ACC112 (cell line): ENCODE results near the gene POC5.

Experiments
- H2AFZ ChIP-seq: fragments of 200-600 bp; sonication (generic); one replicate; pipeline ENCODE4 v1.6.0; 2017; ENCODE audit warnings: antibody characterized with exemption, low read length; ENCODE audit not compliant: unreplicated experiment
- H3K27ac ChIP-seq: fragments of 200-600 bp; sonication (generic); 2 replicates; pipeline ENCODE4 v1.5.1; 2014; ENCODE audit warnings: low read depth, mild to moderate bottlenecking, antibody characterized with exemption, low read length, moderate library complexity
- H3K27me3 ChIP-seq: fragments of 200-600 bp; sonication (generic); 2 replicates; pipeline ENCODE4 v1.6.1; 2014; ENCODE audit warnings: mild to moderate bottlenecking, antibody characterized with exemption, low read length, moderate library complexity, mixed read lengths; ENCODE audit not compliant: insufficient read depth
- H3K36me3 ChIP-seq: fragments of 200-600 bp; sonication (generic); 2 replicates; pipeline ENCODE4 v1.6.1; 2016; ENCODE audit warnings: mild to moderate bottlenecking, antibody characterized with exemption, low read length, moderate library complexity, mixed read lengths; ENCODE audit not compliant: insufficient read depth
- H3K4me1 ChIP-seq: fragments of 200-600 bp; sonication (generic); one replicate; pipeline ENCODE4 v1.6.1; 2016; ENCODE audit warnings: low read length, mixed read lengths; ENCODE audit not compliant: insufficient read depth, unreplicated experiment, control insufficient read depth
- H3K4me3 ChIP-seq: fragments of 200-600 bp; sonication (generic); 2 replicates; pipeline ENCODE4 v1.5.1; 2014; ENCODE audit warnings: mild to moderate bottlenecking, low read depth, low read length
- H3K79me2 ChIP-seq: fragments of 200-600 bp; sonication (generic); one replicate; pipeline ENCODE4 v1.6.0; 2016; ENCODE audit warnings: low read length; ENCODE audit not compliant: control insufficient read depth, unreplicated experiment, insufficient read depth

The POC5 gene

GRCh38 chr5:75677607-75678006, 39.6 kb downstream of the POC5 start:
- Histone ChIP-seq H3K27me3 (no peaks in the 10 kb centered on the region), H3K27ac (no peak overlapping the region), H2AFZ (no peak overlapping the region), H3K79me2 (no peaks in the 10 kb centered on the region), H3K4me1 (peaks cover 9% of the 10 kb centered on the region), H3K36me3 (no peaks in the 10 kb centered on the region), H3K4me3 (no peak overlapping the region)

DNA sequence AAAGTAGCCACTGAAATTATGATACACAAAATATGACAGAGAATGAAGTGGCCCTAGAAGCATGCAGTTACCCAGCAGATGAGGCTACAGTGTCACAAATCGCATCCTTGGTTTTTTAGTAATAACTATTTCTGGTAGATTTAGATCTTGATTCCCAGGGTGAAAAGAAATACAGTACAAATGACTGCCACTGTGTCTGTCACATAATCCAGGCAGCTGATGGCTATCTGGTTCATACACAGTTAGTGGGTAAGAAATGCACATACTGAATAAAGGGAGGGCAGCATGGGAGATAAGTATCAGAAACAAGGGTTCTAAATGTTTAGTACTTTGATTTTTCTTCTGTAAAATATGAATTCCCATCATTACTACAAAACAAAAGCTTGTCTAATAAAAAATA, 41.5 kb downstream of the POC5 start:
- Histone ChIP-seq H3K4me1 (peaks cover 25% of the 10 kb centered on the region), H3K79me2 (no peaks in the 10 kb centered on the region), H3K27ac (no peak overlapping the region), H3K4me3 (no peak overlapping the region), H2AFZ (no peak overlapping the region), H3K27me3 (no peaks in the 10 kb centered on the region), H3K36me3 (no peaks in the 10 kb centered on the region)

- Histone ChIP-seq H3K4me3 (no peak overlapping the region), H3K79me2 (no peaks in the 10 kb centered on the region), H2AFZ (no peak overlapping the region), H3K4me1 (peaks cover 46% of the 10 kb centered on the region), H3K36me3 (no peaks in the 10 kb centered on the region), H3K27me3 (no peaks in the 10 kb centered on the region), H3K27ac (peak overlapping the region; percentile 73; the same call in 1 of the 2 replicates)
Measured at GRCh38 chr5:75672616-75673015, 44.6 kb downstream of the POC5 start.

DNA sequence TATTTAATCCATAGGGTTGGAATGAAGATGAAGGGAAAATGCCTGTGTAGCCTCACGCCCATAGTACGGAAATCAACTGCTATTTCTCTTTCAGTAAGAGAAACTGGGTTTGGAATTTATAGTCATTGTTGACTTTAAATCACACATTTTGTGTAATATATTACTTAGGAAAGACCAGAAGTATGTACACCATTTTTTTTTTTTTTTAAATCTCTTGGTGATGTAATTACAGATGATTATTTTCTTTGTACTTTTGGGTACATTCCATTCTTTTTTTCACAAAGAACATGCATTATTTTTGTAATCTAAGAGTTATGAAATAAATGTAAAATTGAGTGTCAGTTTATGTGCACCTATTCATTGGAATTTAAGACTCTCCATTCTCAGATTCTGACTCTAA, 45.7 kb downstream of the POC5 start:
- no peak overlapping the region for H2AFZ ChIP-seq
- H3K27me3 ChIP-seq, result no peaks in the 10 kb centered on the region
- no peaks in the 10 kb centered on the region for H3K36me3 ChIP-seq
- H3K27ac ChIP-seq, result peak overlapping the region; percentile 73
- H3K4me3 ChIP-seq, result peak overlapping the region; percentile 5; the same call in 1 of the 2 replicates
- H3K79me2 ChIP-seq, result no peaks in the 10 kb centered on the region
- peaks cover 46% of the 10 kb centered on the region for H3K4me1 ChIP-seq

DNA sequence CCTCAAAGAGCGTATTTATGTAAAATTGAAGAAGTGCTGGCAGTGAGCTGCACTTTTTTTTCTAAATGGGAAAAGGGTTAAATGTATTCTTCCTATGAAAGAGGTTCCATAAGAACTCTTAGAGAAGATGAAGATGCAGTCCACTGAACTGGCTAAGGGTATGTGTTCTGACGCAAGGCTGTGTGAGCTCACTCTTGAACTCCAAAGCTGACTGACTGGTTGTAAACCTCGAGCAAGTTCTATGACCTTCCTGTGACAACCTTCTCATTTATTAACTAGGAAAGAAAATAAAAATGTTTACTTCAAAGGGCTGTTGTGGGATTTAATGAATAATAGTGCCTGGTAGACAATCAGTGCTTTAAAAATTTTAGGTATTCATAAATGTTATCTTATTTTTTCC, 46.7 kb downstream of the POC5 start:
- H2AFZ ChIP-seq, result no peak overlapping the region
- H3K79me2 ChIP-seq, result no peaks in the 10 kb centered on the region
- peak overlapping the region; percentile 73; the same call in 1 of the 2 replicates for H3K27ac ChIP-seq
- H3K4me3 ChIP-seq, result no peak overlapping the region
- H3K27me3 ChIP-seq, result no peaks in the 10 kb centered on the region
- no peaks in the 10 kb centered on the region for H3K36me3 ChIP-seq
- H3K4me1 ChIP-seq, result peaks cover 46% of the 10 kb centered on the region

GRCh38 chr5:75668977-75669689, 48.1 kb downstream of the POC5 start:
- Histone ChIP-seq H2AFZ (no peak overlapping the region), H3K79me2 (no peaks in the 10 kb centered on the region), H3K27me3 (no peaks in the 10 kb centered on the region), H3K4me3 (no peak overlapping the region), H3K36me3 (no peaks in the 10 kb centered on the region), H3K27ac (no peak overlapping the region), H3K4me1 (peaks cover 46% of the 10 kb centered on the region)

DNA sequence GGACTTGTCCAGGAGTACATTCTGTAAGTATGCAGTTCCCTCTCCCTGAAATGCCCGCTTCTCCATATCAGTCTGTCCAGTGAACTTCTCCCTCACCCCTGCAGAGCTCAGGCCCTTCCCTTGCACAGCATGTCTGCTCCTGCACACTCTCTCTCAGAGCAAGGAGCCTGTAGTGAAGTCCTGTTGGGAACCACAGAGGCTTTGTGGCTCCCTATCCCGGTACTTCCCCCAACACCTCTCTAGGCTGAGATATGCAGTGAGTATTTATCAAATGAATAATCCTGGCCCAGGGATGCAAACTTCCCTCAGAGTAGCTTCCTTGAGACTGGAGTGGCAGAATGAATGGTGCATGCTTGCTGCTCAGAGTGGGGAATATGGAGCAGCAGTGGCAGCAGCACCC, 48.8 kb downstream of the POC5 start:
- Histone ChIP-seq H2AFZ (no peak overlapping the region), H3K36me3 (no peaks in the 10 kb centered on the region), H3K4me3 (no peak overlapping the region)

DNA sequence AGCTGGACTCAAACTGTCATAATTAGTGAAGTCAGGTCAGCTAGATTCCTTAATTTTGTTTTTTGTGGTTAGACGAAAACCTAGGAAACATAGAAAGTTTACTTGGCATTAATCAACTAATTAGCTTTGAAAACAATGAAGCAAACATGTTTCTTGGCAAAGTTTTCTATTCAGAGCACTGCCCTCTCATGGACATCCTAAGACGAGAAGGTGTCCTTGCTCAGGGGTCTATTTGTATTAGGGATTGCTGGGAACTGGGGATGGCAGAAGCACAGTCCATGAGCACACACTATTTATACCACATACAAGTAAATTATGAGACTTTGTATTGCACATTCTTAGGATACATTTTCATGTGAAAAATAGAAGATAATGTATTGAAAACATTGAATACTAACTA, 49.7 kb downstream of the POC5 start:
- H3K4me1 ChIP-seq, result peaks cover 42% of the 10 kb centered on the region

More for the DNA sequence above, 48.8 kb downstream of the POC5 start:
- Histone ChIP-seq H3K27ac (no peak overlapping the region), H3K4me1 (peaks cover 46% of the 10 kb centered on the region), H3K79me2 (no peaks in the 10 kb centered on the region), H3K27me3 (no peaks in the 10 kb centered on the region)

DNA sequence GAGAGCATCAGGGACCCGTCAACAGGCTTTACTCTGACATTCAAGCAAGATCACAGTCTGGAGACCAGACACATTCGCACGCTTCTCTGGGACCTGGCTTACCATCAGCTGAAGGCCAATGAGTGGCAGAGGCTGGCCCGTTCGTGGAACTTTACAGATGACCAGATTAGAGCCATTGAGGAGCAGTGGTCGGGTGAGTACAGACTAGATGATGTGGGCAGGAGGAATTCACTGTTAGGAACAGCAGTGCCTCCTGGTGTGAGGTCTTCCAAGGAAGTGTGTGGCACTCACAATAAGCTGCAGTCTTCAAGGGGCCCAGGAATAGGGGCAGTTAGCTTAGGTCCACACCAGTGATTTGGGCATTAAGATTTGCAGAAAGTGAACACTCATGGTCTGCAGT, 50.4 kb downstream of the POC5 start:
- Histone ChIP-seq H3K4me3 (no peak overlapping the region), H3K4me1 (peaks cover 34% of the 10 kb centered on the region), H2AFZ (no peak overlapping the region), H3K79me2 (no peaks in the 10 kb centered on the region), H3K36me3 (no peaks in the 10 kb centered on the region), H3K27me3 (no peaks in the 10 kb centered on the region), H3K27ac (no peak overlapping the region)

More for the DNA sequence above, 49.7 kb downstream of the POC5 start:
- no peaks in the 10 kb centered on the region for H3K27me3 ChIP-seq
- H3K79me2 ChIP-seq, result no peaks in the 10 kb centered on the region
- H3K27ac ChIP-seq, result no peak overlapping the region
- no peak overlapping the region for H2AFZ ChIP-seq
- no peak overlapping the region for H3K4me3 ChIP-seq
- no peaks in the 10 kb centered on the region for H3K36me3 ChIP-seq

GRCh38 chr5:75664979-75665378, 52.3 kb downstream of the POC5 start:
- peaks cover 16% of the 10 kb centered on the region for H3K4me1 ChIP-seq
- H3K36me3 ChIP-seq, result no peaks in the 10 kb centered on the region
- H2AFZ ChIP-seq, result no peak overlapping the region
- no peak overlapping the region for H3K27ac ChIP-seq
- no peak overlapping the region for H3K4me3 ChIP-seq
- H3K79me2 ChIP-seq, result no peaks in the 10 kb centered on the region
- no peaks in the 10 kb centered on the region for H3K27me3 ChIP-seq

DNA sequence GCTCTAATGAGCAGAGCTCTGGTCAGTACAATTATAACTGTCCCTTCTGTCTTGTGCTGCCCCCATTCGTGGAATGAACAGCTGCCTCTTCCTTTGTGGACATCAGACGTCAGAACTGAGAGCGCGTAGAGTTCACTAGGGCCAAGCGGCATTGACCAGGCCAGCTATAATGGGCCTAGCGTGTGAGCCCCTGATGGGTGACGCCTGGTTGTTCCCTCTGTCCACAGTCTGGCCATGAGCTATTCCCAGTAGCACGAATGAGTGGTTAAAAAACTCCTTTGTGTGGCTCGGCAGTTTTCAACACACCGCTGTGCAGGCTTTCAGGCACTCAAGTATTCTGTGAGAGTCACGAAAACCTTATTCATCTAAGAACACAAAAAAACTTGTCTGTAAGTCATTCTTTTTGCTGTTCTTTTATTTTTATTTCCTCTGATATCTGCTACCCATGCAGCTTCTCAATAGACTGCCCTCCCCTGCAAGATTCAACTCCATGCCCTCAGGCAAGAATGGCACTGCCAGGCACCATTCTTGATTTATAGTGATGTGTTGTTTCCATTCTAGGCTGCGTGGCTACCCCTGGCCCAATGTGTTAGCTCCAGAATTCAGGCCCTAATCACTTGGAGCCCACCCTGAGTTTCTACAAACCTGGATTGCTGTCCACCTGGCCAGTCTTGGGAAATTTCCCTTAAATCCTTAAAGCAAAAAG, 53.5 kb downstream of the POC5 start:
- H2AFZ ChIP-seq, result no peak overlapping the region
- H3K27ac ChIP-seq, result no peak overlapping the region
- H3K36me3 ChIP-seq, result no peaks in the 10 kb centered on the region
- no peak overlapping the region for H3K4me3 ChIP-seq
- peaks cover 4% of the 10 kb centered on the region for H3K4me1 ChIP-seq
- H3K27me3 ChIP-seq, result no peaks in the 10 kb centered on the region
- no peaks in the 10 kb centered on the region for H3K79me2 ChIP-seq
